ENCODE data around the gene ATXN2L.
"Not testable (repeated sequence)": the region's sequence is repeated elsewhere in the genome, so short reads cannot be mapped to it uniquely, and the experiment has no call there.

The ATXN2L gene

GRCh38 chr16:28874406-28874805 lies 51.6 kb downstream of the ATXN2L start:
- DNase-seq = no peak

- DNase-seq = no peak
These were observed 52.6 kb downstream of the ATXN2L start for GRCh38 chr16:28875134-28876018.

GRCh38 chr16:28876019-28876659 lies 53.3 kb downstream of the ATXN2L start:
- no peak for DNase-seq

GRCh38 chr16:28876973-28877654 lies 54.3 kb downstream of the ATXN2L start:
- no peak for DNase-seq

- DNase-seq = no peak
These were observed 54.8 kb downstream of the ATXN2L start for GRCh38 chr16:28877655-28878000.

- no peak for DNase-seq
These were observed 55.5 kb downstream of the ATXN2L start, which contains the start of gene ATP2A1 for GRCh38 chr16:28878083-28878926. TSS of gene ATP2A1 (plus strand) at chr16:28878488. CDS start at chr16:28878672, 184 bp downstream.

GRCh38 chr16:28879261-28879840 lies 56.6 kb downstream of the ATXN2L start:
- DNase-seq = no peak

- DNase-seq = peak; percentile 78
These were observed 57.2 kb downstream of the ATXN2L start for GRCh38 chr16:28879841-28880588.

- no peak for DNase-seq
These were observed 57.8 kb downstream of the ATXN2L start for GRCh38 chr16:28880589-28880915.

- no peak for DNase-seq
These were observed 58.2 kb downstream of the ATXN2L start for GRCh38 chr16:28880955-28881354.

- not testable (repeated sequence) for DNase-seq
These were observed 58.8 kb downstream of the ATXN2L start for GRCh38 chr16:28881565-28881964.

- DNase-seq = no peak
These were observed 59.9 kb downstream of the ATXN2L start for GRCh38 chr16:28882551-28883160.

GRCh38 chr16:28883221-28883996 lies 60.6 kb downstream of the ATXN2L start:
- DNase-seq = no peak

GRCh38 chr16:28884045-28884444 lies 61.2 kb downstream of the ATXN2L start:
- no peak for DNase-seq

Measured in NCI-H524 treated with DMSO at 0.1 percent for 48 hours (cell line).